ENCODE results near the gene TGFB1.

- TF ChIP-seq CTCF (conservative IDR thresholded peaks at IDR 0.05; ENCODE audit: low read depth, low read length), result peak; percentile 31; the same call in 1 of the 2 replicates
- TF ChIP-seq EZH2 (IDR thresholded peaks at IDR 0.05; ENCODE audit: borderline replicate concordance, low read depth, low read length, poor library complexity, severe bottlenecking), result no peak
Measured at GRCh38 chr19:41366089-41366488, 12.4 kb upstream of the TGFB1 start.
